Transverse colon (tissue), 3 donors: ENCODE measurements around the gene IGSF9.

Experiments
- EP300 ChIP-seq: sonication (generic); formaldehyde crosslinking; IDR thresholded peaks from one replicate; pipeline ENCODE4 v1.6.1; 2017; ENCODE audit warnings: antibody characterized with exemption, low read depth
- POLR2A ChIP-seq: fragments of 450-650 bp; IDR thresholded peaks from one replicate; pipeline ENCODE4 v1.6.1; 2016; ENCODE audit warnings: antibody characterized with exemption, mild to moderate bottlenecking, moderate library complexity
- TF ChIP-seq, protein P1 (sequence below), 5 experiments: fragments of 200-600 bp in 3 of 5; fragments of 450-650 bp in 2 of 5; sonication (generic) in 3 of 5; IDR thresholded peaks; 1 replicate in 2 of 5; 2 replicates in 3 of 5; pipeline ENCODE4 v1.5.1; 2016 to 2017; ENCODE audit warnings: antibody characterized with exemption in 5 of 5, inconsistent platforms in 3 of 5, mild to moderate bottlenecking in 2 of 5, moderate library complexity in 1 of 5

DNA sequence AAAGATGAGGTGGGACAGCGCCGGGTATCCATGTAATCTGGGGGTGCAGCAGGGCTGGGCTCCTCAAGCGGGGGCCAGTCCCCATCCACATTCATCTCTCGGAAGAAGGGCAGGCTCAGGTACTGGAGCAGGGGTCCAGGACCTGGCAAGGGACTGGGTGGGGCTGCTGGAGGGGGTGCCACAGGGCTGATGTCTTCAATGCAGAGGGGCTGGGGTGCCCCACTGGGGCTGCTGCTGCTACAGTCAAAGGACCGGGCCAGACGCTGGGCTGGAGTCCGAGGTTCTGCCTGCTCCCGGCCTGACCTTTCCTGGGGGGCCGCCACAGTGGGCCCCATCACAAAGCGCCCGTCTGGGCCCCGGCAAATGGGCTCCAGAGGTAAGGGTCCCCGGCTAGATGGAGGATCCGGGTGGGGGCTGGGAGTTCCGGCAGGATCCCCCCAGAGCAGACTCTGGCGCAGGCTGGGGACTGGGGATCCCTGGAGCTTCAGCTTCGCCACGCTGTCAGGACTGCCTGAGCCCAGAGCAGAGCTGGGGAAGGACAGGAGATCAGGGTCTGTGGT is 16.8 kb downstream of the IGSF9 start:
- TF ChIP-seq EP300 (no peak), POLR2A (no peak)
- TF ChIP-seq, protein P1, sequence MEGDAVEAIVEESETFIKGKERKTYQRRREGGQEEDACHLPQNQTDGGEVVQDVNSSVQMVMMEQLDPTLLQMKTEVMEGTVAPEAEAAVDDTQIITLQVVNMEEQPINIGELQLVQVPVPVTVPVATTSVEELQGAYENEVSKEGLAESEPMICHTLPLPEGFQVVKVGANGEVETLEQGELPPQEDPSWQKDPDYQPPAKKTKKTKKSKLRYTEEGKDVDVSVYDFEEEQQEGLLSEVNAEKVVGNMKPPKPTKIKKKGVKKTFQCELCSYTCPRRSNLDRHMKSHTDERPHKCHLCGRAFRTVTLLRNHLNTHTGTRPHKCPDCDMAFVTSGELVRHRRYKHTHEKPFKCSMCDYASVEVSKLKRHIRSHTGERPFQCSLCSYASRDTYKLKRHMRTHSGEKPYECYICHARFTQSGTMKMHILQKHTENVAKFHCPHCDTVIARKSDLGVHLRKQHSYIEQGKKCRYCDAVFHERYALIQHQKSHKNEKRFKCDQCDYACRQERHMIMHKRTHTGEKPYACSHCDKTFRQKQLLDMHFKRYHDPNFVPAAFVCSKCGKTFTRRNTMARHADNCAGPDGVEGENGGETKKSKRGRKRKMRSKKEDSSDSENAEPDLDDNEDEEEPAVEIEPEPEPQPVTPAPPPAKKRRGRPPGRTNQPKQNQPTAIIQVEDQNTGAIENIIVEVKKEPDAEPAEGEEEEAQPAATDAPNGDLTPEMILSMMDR (IDR thresholded peaks at IDR 0.05) = no peak
